ENCODE measurements around the gene TXN2. TPM values are rescaled to one million over a fixed set of nuclear protein-coding genes. Genes with fewer than 3 reads are reported as not detected.

TXN2 gene
- total and polyA plus RNA-seq, 2 of the 4 experiments (the other 2 are of a cell fraction) = 49.6 to 166 TPM

- Histone ChIP-seq H3K27ac (ENCODE audit: insufficient read depth, low read length) (peak overlapping the region; percentile 24), H3K14ac (replicated peaks; ENCODE audit: low read depth, low read length) (peak overlapping the region; percentile 97)
- POLR2A ChIA-PET (ENCODE audit: unreplicated experiment) = interaction anchor here (0.5 to 0.6 kb wide), 2 partner anchors 74 to 78 kb away, joined by 3 to 7 read pairs; partner anchors contain the start of gene MYH9
These were observed 19.5 kb downstream of the TXN2 start for GRCh38 chr22:36461665-36462649.

More at GRCh38 chr22:36461665-36462649, 19.5 kb downstream of the TXN2 start:
- Histone ChIP-seq H4K8ac (ENCODE audit: low read depth in 2 of 2, low read length in 2 of 2) (peak overlapping the region; percentile 14 to 95), H3K9me3 (ENCODE audit: control insufficient read depth, insufficient read depth, low read length) (no peaks in the 10 kb centered on the region), H3K79me1 (ENCODE audit: low read depth in 1 of 2, low read length in 2 of 2) (peaks cover 8 to 55% of the 10 kb centered on the region in 2 experiments; a peak in 3 of 4 replicates), H2BK15ac (ENCODE audit: low read depth, low read length) (peak overlapping the region; percentile 97; the same call in 2 of the 3 replicates), H4K20me1 (ENCODE audit: insufficient read depth, low read length) (no peaks in the 10 kb centered on the region; the same call in 1 of the 2 replicates), H3K23ac (ENCODE audit: low read depth, low read length) (peak overlapping the region; percentile 89; the same call in 1 of the 2 replicates), H3K9ac (ENCODE audit: low read depth, low read length) (peak overlapping the region; percentile 44; the same call in 1 of the 2 replicates), H3K4me2 (ENCODE audit: low read depth, low read length) (no peak overlapping the region), H2AK5ac (ENCODE audit: low read depth, low read length) (peak overlapping the region; percentile 100), H3K4ac (ENCODE audit: low read depth, low read length) (peak overlapping the region; percentile 97), H2AFZ (replicated peaks; ENCODE audit: low read length, poor library complexity) (peak overlapping the region; percentile 70), H3K18ac (ENCODE audit: low read depth, low read length) (peak overlapping the region; percentile 52), H2BK5ac (ENCODE audit: low read depth, low read length, poor library complexity, severe bottlenecking) (peak overlapping the region; percentile 73), H2AK9ac (replicated peaks; ENCODE audit: low read depth, low read length, poor library complexity) (peak overlapping the region; percentile 97), H4K5ac (ENCODE audit: low read depth, low read length) (peak overlapping the region; percentile 55), H2BK20ac (ENCODE audit: low read depth, low read length) (peak overlapping the region; percentile 99), H3K27me3 (ENCODE audit: control insufficient read depth, insufficient read depth, low read length) (no peaks in the 10 kb centered on the region), H3K36me3 (ENCODE audit: control insufficient read depth, insufficient read depth, low read length) (no peaks in the 10 kb centered on the region), H2BK120ac (ENCODE audit: low read depth, low read length) (peak overlapping the region; percentile 98), H3K4me3 (ENCODE audit: insufficient read depth, low read depth, low read length) (no peak overlapping the region), H4K91ac (ENCODE audit: insufficient read depth, low read depth, low read length) (peak overlapping the region; percentile 99), H3K56ac (ENCODE audit: extremely low read depth, insufficient read depth, low read length) (peak overlapping the region; percentile 80), H3K9me1 (ENCODE audit: insufficient read depth, low read length) (peaks cover 27% of the 10 kb centered on the region), H3K4me1 (ENCODE audit: control insufficient read depth, insufficient read depth, low read length) (peaks cover 35% of the 10 kb centered on the region)
- WGBS, 2 experiments (ENCODE audit: extremely low coverage in 2 of 2, insufficient read length in 1 of 2) = 67% methylated on average over 6 of the region's 16 CpGs; no CpG with 5 or more reads in 1 of the 2 experiments
- ATAC-seq (ENCODE audit: low read depth) = peak; percentile 74
- in situ Hi-C loops (cut with MboI; ENCODE audit: low sequenced_read_pairs) = no loop called here
- BruUV-seq (replicated peaks) = no TSS peak
- dilution Hi-C loops (cut with HindIII; ENCODE audit: low sequenced_read_pairs, unreplicated experiment) = no loop called here
- intact Hi-C loops (cut with micrococcal nuclease) = no loop called here
- peak; percentile 94 for DNase-seq
- TF ChIP-seq RAD21 (IDR thresholded peaks at IDR 0.05; ENCODE audit: low read length) (peak; percentile 2; the same call in 1 of the 2 replicates), SMC3 (IDR thresholded peaks at IDR 0.05; ENCODE audit: low read depth, low read length) (no peak), FOS (IDR thresholded peaks at IDR 0.05; ENCODE audit: low read depth, low read length) (0 out of 2 replicates have a peak, but pooled peaks have one; percentile 9)
- CTCF ChIA-PET = no interaction called here

Measured in IMR-90 (cell line).